Parathyroid adenoma (tissue), 2 donors: ENCODE measurements around the gene ATAT1.

Source experiments
- H2AFZ ChIP-seq: fragments of 300-600 bp; sonication (generic); one replicate; pipeline ENCODE4 v1.7.0; 2017; ENCODE audit warnings: antibody characterized with exemption, mild to moderate bottlenecking
- H3K27ac ChIP-seq: fragments of 300-600 bp; sonication (generic); one replicate; pipeline ENCODE4 v1.7.0; 2017
- H3K27me3 ChIP-seq: fragments of 300-600 bp; sonication (generic); one replicate; pipeline ENCODE4 v1.7.0; 2017; ENCODE audit warnings: low read length; ENCODE audit not compliant: control insufficient read depth, insufficient read depth
- H3K36me3 ChIP-seq: fragments of 300-600 bp; sonication (generic); one replicate; pipeline ENCODE4 v1.7.0; 2017; ENCODE audit warnings: low read length; ENCODE audit not compliant: control insufficient read depth, insufficient read depth
- H3K4me1 ChIP-seq: fragments of 300-600 bp; sonication (generic); one replicate; pipeline ENCODE4 v1.7.0; 2017; ENCODE audit warnings: control low read depth
- H3K4me2 ChIP-seq: fragments of 300-600 bp; sonication (generic); one replicate; pipeline ENCODE4 v1.7.0; 2017; ENCODE audit warnings: low read length
- H3K4me3 ChIP-seq: fragments of 300-600 bp; sonication (generic); one replicate; pipeline ENCODE4 v1.7.0; 2017; ENCODE audit warnings: low read depth, low read length
- H3K79me2 ChIP-seq: fragments of 300-600 bp; sonication (generic); one replicate; pipeline ENCODE4 v1.7.0; 2017; ENCODE audit warnings: control low read depth
- H3K9ac ChIP-seq: fragments of 300-600 bp; sonication (generic); one replicate; pipeline ENCODE4 v1.7.0; 2017; ENCODE audit warnings: mild to moderate bottlenecking
- H3K9me3 ChIP-seq: fragments of 300-600 bp; sonication (generic); one replicate; pipeline ENCODE4 v1.7.0; 2017; ENCODE audit warnings: low read length; ENCODE audit not compliant: control insufficient read depth
- TF ChIP-seq, protein P1 (sequence below): fragments of 300-600 bp; sonication (generic); IDR thresholded peaks from one replicate; pipeline ENCODE4 v1.7.0; 2017; ENCODE audit warnings: antibody characterized with exemption, mild to moderate bottlenecking
- donor health status: primary hyperparathyroidism.

The ATAT1 gene

DNA sequence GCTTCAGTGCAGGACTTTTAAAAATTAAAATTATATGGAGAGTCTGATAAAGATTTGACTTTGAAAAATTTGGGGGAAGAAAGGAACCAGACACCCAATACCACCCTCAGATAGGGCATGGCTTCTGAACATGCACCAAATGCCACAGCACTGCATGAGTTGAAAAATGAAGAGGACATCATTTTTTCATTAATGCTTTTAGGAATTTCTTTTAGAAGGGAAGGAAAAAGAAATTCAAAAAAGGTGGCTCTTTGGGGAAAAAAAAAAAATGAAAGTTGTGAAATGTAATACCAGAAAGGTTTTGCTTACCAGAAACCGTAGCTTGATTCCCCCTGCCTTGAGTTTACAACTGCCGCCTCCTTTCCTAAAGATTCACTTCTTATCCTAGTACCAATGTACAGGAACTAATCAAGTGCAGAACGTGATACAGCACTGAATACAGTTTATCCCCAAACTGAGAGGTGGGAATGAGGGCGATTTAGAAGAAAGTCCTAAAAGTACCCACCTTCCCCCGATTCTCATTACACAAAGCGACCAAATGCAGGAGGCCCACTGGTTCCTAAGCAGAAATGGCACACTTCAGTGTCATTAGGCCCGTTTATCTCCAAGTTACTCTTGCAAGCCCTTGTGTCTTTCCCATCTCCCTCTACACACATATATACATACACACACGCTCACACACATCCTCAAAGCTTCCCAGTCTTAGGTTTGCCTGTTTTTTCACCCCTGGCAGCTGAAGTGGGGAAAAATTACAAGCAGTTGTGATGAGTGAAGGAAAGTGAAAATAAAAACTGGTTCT, 12.4 kb upstream of the ATAT1 start:
- TF ChIP-seq, protein P1, sequence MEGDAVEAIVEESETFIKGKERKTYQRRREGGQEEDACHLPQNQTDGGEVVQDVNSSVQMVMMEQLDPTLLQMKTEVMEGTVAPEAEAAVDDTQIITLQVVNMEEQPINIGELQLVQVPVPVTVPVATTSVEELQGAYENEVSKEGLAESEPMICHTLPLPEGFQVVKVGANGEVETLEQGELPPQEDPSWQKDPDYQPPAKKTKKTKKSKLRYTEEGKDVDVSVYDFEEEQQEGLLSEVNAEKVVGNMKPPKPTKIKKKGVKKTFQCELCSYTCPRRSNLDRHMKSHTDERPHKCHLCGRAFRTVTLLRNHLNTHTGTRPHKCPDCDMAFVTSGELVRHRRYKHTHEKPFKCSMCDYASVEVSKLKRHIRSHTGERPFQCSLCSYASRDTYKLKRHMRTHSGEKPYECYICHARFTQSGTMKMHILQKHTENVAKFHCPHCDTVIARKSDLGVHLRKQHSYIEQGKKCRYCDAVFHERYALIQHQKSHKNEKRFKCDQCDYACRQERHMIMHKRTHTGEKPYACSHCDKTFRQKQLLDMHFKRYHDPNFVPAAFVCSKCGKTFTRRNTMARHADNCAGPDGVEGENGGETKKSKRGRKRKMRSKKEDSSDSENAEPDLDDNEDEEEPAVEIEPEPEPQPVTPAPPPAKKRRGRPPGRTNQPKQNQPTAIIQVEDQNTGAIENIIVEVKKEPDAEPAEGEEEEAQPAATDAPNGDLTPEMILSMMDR = no peak
- Histone ChIP-seq H2AFZ (no peak overlapping the region), H3K79me2 (peaks cover 39% of the 10 kb centered on the region), H3K4me2 (peak overlapping the region; percentile 70), H3K9me3 (no peaks in the 10 kb centered on the region), H3K9ac (no peak overlapping the region), H3K36me3 (peaks cover 15% of the 10 kb centered on the region), H3K4me1 (peaks cover 34% of the 10 kb centered on the region), H3K4me3 (peak overlapping the region; percentile 100), H3K27me3 (no peaks in the 10 kb centered on the region), H3K27ac (peak overlapping the region; percentile 98)

DNA sequence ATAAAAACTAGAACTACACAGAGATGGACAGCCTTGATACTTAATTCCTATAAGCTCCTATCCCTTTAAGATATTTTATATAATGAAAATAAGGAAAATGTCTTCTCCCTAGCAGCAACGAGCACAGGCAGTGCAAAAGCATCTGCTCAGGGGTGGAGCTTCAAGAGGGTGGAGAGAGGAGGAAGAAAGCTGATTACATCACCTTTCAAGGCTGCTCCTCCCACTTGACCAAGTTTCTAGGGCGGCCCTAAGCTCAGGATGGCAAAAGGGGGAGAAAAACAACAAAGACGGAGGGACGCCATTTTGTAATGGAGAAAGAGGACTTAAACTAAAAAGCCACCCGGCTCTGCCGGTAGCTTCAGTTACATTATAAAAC, 11.8 kb upstream of the ATAT1 start:
- H3K9me3 ChIP-seq = no peaks in the 10 kb centered on the region
- H3K27me3 ChIP-seq = no peaks in the 10 kb centered on the region
- peaks cover 15% of the 10 kb centered on the region for H3K36me3 ChIP-seq
- H3K27ac ChIP-seq = peak overlapping the region; percentile 98
- H3K4me2 ChIP-seq = peak overlapping the region; percentile 99
- peak overlapping the region; percentile 100 for H3K4me3 ChIP-seq
- H3K4me1 ChIP-seq = peaks cover 32% of the 10 kb centered on the region
- H3K9ac ChIP-seq = peak overlapping the region; percentile 98
- peaks cover 38% of the 10 kb centered on the region for H3K79me2 ChIP-seq
- no peak overlapping the region for H2AFZ ChIP-seq
- TF ChIP-seq, protein P1 = no peak

DNA sequence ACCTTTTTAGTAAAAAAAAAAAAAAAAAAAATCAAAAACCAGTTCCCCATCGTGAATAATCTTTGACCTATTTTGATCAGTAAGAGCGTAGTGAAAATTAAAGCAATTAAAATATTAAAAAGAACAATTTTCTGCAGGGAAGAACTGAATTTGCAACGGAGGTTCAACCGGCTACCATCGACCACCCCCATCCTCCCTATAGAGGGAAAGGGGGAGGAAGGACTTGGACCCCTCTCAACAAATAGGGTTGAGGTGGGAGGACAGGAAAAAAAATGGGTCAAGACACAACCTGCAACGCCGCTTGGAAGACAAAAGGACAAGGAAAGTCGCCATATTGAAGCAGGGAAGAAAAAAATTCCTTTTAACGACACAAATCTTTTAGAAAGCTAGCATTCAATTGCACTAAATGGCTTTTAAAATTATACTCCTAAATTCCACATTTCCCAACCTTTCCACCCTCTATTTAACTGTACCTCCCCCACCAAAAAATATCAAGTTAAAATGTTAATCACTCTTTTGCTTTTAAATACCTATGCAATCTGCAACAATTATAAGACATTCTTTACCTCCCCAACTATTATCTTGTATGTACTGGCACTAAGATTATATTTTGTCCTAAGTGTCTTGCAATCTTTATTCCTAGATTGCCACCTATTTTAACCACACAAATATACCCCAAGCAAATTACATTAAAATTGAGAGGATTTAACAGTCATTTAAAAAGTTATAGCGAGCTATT, 11.3 kb upstream of the ATAT1 start:
- peak overlapping the region; percentile 98 for H3K27ac ChIP-seq
- peaks cover 27% of the 10 kb centered on the region for H3K4me1 ChIP-seq
- H2AFZ ChIP-seq = no peak overlapping the region
- peak overlapping the region; percentile 100 for H3K4me3 ChIP-seq
- peak overlapping the region; percentile 98 for H3K9ac ChIP-seq
- no peaks in the 10 kb centered on the region for H3K9me3 ChIP-seq
- H3K4me2 ChIP-seq = peak overlapping the region; percentile 99
- peaks cover 36% of the 10 kb centered on the region for H3K79me2 ChIP-seq
- TF ChIP-seq, protein P1 = no peak
- no peaks in the 10 kb centered on the region for H3K27me3 ChIP-seq
- H3K36me3 ChIP-seq = peaks cover 15% of the 10 kb centered on the region

DNA sequence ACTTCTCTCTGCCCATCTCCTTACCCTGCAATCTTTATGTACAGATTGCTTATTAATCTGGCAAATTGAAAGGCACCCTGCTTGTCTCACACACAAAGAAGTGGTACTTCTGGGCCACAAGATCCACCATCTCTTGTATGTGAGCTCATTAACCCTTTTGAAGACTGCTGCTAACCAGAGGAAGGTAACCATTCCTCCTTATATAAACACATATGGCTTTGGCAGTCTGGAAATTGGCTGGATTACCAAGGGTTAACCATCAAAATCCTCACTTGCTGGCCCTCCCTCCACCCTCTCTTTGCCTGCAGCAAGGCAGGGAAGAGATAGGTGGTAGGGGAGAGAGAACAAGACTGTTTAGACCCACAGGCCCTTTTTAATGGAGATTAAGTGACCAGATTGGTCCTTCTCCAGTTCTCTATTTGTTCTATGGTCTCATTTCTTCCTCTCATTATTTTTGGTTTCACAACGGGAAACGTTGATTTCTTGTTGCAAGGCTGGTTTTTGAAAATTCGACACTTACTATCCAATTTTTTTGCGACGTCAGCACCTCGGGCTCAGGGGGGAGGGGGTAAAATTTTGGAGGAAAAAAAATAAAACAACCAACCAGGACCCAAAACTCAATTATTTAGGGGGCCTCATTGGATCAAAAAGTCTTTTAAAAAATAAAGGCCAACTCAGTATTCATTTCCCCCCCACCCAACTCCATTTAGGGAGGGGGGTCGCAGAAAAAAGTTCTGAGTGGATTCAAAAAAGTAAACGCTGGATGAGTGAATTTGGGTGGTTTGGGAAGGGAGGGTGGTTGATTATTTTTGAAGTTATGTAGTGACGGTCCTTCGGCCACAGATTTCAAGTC, 10.5 kb upstream of the ATAT1 start:
- H2AFZ ChIP-seq = no peak overlapping the region
- no peaks in the 10 kb centered on the region for H3K27me3 ChIP-seq
- peak overlapping the region; percentile 98 for H3K9ac ChIP-seq
- peak overlapping the region; percentile 100 for H3K4me3 ChIP-seq
- H3K36me3 ChIP-seq = peaks cover 15% of the 10 kb centered on the region
- TF ChIP-seq, protein P1 = no peak
- peaks cover 22% of the 10 kb centered on the region for H3K4me1 ChIP-seq
- peak overlapping the region; percentile 99 for H3K4me2 ChIP-seq
- H3K27ac ChIP-seq = peak overlapping the region; percentile 98
- H3K79me2 ChIP-seq = peaks cover 33% of the 10 kb centered on the region
- no peaks in the 10 kb centered on the region for H3K9me3 ChIP-seq
